HG02759 (cell line): ENCODE results near the gene CC2D2B.
"Not testable (repeated sequence)": the region's sequence is repeated elsewhere in the genome, so short reads cannot be mapped to it uniquely, and the experiment has no call there.

ENCODE experiments used
- ATAC-seq: cut with Tn5 transposase; IDR thresholded peaks from one replicate; pipeline ENCODE4 v1.9.1; 2021; ENCODE audit warnings: mild to moderate bottlenecking, moderate library complexity; ENCODE audit not compliant: unreplicated experiment

Gene CC2D2B

GRCh38 chr10:95905897-95906580 lies 1.7 kb upstream of the CC2D2B start:
- ATAC-seq, result not testable (repeated sequence)

- peak; percentile 35 for ATAC-seq
Observed at GRCh38 chr10:95906677-95907455, 909 bp upstream of the CC2D2B start.

GRCh38 chr10:95908450-95908849 lies 675 bp downstream of the CC2D2B start:
- ATAC-seq, result no peak

- ATAC-seq, result no peak
Observed at GRCh38 chr10:95909561-95909960, 1.8 kb downstream of the CC2D2B start.

GRCh38 chr10:95916039-95916438 lies 8.3 kb downstream of the CC2D2B start:
- ATAC-seq, result not testable (repeated sequence)

GRCh38 chr10:95920798-95921426 lies 13.1 kb downstream of the CC2D2B start:
- ATAC-seq, result no peak

GRCh38 chr10:95925033-95925432 lies 17.3 kb downstream of the CC2D2B start:
- ATAC-seq, result no peak

GRCh38 chr10:95935429-95935828 lies 27.7 kb downstream of the CC2D2B start:
- no peak for ATAC-seq

GRCh38 chr10:95941115-95941514 lies 33.3 kb downstream of the CC2D2B start:
- ATAC-seq, result no peak

- ATAC-seq, result peak; percentile 60
Observed at GRCh38 chr10:95963202-95963990, 55.6 kb downstream of the CC2D2B start.

- ATAC-seq, result no peak
Observed at GRCh38 chr10:95963991-95964389, 56.2 kb downstream of the CC2D2B start.

GRCh38 chr10:95964756-95965155 lies 57.0 kb downstream of the CC2D2B start:
- no peak for ATAC-seq

GRCh38 chr10:95976362-95977229 lies 68.8 kb downstream of the CC2D2B start:
- peak; percentile 39 for ATAC-seq

GRCh38 chr10:95982200-95982599 lies 74.4 kb downstream of the CC2D2B start:
- no peak for ATAC-seq

- peak; percentile 68 for ATAC-seq
Observed at GRCh38 chr10:95987685-95988426, 80.1 kb downstream of the CC2D2B start.

- ATAC-seq, result no peak
Observed at GRCh38 chr10:95988702-95989101, 80.9 kb downstream of the CC2D2B start.

- ATAC-seq, result not testable (repeated sequence)
Observed at GRCh38 chr10:95994376-95994775, 86.6 kb downstream of the CC2D2B start.

- no peak for ATAC-seq
Observed at GRCh38 chr10:95998255-95998784, 90.5 kb downstream of the CC2D2B start.

GRCh38 chr10:96013956-96014355 lies 106.2 kb downstream of the CC2D2B start:
- ATAC-seq, result no peak
